Stimulated activated CD4-positive, alpha-beta T cell treated with anti-CD3 and anti-CD28 coated beads, Interleukin-15, amount 100 ng/mL, for 24 hours (primary cell): ENCODE measurements around the gene RAD51B.
"Not testable (repeated sequence)": the region's sequence is repeated elsewhere in the genome, so short reads cannot be mapped to it uniquely, and the experiment has no call there.

Experiments used
- DNase-seq: peaks from one replicate; pipeline ENCODE4 v3.0.0-alpha.2; 2020

RAD51B gene

DNA sequence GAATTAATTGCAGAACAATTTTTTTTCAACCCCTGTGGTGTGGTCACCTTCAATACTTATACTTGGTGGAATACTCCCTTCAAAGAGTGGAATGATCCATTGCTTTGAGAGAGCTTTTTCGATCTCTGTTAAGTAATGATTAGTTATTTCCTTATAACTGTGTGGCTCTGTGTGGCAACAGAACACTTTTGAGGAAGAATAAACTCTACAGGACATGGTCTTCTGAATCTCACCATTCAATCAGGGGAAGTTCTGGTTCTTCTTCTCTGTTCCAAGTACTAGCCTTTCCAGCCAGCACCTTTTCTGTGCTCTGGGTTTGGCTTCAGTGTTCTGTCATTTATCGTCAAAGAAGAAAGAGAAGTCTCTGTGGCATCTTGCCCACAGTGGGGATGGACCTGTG is 604.1 kb downstream of the RAD51B start:
- DNase-seq: no peak

DNA sequence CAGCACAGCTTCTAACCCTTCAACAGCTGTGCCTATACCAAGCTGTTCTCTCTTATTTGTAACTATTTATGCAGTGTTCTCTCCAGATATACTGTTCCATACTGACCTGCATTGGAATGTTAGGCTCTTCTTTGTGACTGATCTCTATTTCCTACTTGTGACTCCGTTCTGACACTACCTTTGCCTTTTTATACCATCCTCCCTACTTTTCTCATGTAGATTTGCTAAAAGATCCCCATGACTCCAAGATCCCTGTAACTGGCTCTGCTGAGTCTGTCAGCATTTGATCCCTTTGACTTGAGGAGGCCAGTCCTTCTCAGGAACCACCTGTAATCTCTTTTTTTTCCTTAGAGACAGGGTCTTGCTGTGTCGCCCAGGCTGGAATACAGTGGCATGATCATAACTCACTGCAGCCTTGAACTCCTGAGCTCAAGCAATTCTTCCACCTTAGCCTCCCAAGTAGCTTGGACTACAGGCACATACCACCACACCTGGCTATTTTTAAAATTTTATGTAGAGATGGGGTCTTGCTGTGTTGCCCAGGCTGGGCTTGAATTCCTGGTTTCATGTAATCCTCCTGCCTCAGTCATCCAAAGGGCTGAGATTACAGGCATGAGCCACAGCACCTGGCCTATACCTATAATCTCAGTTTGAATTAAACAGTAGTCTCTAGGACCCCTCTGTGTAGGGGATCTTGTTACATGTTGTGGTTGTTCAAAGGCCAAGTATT is 605.0 kb downstream of the RAD51B start:
- no peak for DNase-seq

DNA sequence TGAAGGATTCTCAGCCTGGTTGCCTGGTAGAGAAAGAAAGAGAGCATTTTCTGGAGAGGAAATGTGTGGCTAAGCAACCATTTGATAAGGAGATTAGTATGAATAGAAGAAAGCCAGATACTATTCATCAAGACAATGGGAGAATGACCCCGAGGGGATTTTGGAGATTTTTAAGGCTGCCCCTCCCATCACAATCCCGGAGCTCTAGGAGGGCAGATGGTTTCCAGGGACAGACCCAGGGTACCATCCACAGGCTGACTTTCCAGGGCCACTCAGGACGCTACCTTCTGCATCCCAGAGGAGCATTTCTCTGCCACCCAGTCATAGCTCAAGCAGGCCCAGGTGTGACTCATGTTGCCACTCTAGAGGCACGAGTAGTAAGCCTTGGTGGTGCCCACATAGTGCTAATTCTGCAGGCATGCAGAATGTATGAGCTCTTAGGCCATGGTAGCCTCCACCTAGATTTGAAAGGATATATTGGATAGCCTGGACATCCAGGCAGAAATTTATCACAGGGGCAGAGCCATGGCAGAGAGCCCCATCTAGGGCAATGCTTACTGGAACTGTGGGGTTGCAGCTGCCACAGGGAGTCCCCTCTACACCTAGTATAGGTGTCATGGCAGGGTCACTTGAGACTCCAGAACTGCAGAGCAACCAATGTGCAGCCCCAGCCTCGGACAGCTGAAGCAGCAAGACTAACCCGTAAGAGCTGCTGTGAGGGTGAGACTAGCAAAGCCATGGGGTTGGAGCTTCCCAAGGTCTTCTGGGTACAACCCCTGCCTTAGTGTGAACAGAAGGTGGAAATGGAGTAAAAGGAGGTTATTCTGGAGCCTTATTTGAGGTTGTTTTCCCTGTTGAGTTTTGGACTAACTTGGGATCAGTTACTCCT is 607.3 kb downstream of the RAD51B start:
- no peak for DNase-seq

DNA sequence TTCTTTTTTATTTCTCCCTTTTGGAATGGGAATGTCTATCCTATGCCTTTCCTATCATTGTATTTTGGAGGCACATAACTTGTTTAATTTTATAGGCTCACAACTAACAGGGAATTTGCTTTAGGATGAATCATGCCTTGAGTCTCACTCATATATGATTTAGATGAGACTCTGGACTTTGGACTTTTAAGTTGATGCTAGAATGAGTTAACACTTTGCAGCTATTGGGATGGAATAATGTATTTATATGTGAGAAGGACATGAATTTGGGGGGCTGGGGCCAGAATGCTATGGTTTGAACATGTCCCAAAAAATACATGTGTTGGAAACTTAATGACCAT is 607.9 kb downstream of the RAD51B start:
- DNase-seq: no peak

DNA sequence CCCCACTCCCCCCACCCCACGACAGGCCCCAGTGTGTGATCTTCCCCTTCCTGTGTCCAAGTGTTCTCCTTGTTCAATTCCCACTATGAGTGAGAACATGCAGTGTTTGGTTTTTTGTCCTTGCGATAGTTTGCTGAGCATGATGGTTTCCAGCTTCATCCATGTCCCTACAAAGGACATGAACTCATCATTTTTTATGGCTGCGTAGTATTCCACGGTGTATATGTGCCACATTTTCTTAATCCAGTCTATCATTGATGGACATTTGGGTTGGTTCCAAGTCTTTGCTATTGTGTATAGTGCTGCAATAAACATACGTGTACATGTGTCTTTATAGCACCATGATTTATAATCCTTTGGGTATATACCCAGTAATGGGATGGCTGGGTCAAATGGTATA is 609.3 kb downstream of the RAD51B start:
- DNase-seq: not testable (repeated sequence)

DNA sequence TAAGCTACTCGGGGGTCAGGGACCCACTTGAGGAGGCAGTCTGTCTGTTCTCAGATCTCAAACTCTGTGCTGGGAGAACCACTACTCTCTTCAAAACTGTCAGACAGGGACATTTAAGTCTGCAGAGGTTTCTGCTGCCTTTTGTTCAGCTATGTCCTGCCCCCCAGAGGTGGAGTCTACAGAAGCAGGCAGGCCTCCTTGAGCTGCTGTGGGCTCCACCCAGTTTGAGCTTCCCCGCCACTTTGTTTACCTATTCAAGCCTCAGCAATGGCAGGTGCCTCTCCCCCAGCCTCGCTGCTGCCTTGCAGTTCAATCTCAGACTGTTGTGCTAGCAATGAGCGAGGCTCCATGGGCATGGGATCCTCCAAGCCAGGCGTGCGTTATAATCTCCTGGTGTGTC is 614.6 kb downstream of the RAD51B start:
- not testable (repeated sequence) for DNase-seq

DNA sequence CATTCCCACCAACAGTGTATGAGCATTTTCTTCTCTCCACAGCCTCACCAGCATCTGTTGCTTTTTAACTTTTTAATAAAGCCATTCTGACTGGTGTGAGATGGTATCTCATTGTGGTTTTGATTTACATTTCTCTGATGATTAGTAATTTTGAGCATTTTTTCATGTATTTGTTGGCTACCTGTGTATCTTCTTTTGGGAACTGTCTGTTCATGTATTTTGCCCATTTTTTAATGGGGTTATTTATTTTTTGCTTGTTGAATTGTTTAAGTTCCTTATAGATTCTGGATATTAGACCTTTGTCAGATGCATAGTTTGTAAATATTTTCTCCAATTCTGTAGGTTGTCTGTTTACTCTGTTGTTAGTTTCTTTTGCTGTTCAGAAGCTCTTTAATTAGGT is 616.1 kb downstream of the RAD51B start:
- not testable (repeated sequence) for DNase-seq

DNA sequence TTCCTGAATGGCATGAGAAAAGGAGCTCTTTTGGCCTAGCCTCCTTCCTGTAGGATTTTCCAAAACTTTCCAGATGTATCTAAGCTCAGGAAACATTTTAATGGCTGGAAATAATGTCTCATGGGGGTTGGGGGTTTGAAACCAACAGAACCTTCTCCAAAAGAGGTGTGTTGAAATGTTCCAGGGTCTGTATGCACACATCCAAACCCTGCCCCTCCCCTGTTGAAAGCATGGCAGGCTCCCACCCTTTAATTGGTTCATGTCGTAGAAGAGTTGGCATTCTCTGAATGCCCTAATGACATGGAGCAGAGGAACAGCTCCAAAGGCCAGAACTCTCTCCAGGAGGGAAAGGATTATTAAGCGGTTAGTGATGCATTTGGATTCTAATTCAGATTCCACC is 620.1 kb downstream of the RAD51B start:
- DNase-seq: no peak

DNA sequence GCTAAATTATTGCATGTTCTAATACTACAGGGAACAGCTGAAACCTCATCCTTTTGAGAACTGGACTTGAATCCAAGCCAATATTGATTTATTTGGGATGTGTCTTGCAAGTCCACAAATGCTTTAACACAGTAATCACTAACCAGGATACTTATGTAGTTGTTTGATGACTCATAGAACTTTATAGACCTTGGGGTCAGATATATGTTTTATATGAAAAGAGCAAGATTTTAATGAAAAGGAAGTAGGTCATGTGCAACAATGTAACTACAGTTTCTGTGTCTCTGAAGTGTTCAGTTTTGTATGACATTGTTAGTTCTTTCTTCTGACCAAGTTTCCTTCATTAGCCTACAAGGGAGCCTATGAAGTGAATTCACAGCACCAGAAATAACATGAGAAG is 621.2 kb downstream of the RAD51B start:
- DNase-seq: no peak

DNA sequence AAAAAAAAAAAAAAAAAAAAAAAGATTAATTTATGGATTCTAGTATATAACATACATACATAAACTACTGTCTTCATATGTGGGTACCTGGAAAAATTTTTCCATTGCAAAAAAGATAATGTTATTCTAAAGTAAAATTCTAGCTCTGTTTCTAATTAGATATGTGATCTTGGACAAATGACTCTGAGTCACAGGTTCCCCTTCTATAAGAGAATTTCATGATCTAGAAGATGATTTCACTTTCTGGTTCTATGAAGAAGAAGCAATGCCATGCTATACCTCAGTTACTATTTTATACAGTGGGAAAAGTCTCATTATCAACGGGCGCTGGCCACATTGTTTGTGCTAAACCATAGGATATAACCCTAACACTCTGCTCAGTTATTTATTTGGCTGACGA is 622.0 kb downstream of the RAD51B start:
- no peak for DNase-seq

DNA sequence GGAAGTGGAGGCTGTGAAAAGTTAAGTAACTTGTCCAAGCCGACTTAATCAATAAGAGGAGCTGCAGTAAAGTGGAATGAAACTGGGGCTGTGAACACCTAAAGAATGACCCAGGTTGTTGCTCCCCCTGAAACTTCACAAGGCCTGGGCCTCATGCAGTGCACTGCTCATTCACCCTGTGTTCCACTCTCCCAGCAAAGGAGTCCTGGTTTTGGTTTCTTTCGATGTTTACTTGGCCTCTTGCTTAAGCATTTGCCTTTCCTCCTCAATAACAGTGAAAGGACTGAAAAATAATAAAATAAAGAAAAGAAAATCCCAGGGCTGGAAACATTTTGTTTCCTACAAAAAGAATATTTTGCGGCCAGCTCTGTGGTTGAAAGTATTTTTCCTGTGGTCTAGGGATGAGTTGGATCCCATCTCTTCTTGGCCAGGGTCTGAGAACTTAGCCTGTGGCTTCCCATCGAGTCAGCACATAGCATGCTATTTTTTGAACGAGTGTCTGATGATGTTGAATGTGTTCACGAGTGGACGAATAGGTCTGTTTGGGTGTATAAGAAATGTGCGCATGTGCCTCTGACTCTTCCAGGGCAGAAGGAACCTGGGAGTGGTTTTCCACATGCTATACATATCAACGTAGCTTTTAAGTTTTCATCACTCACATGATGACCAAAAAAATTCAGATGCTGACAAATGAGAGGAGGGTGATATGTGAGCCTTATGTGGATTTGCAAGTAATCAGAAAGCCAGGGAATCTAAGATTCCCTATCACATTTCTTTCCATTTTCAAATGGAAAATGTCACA is 623.5 kb downstream of the RAD51B start:
- no peak for DNase-seq

DNA sequence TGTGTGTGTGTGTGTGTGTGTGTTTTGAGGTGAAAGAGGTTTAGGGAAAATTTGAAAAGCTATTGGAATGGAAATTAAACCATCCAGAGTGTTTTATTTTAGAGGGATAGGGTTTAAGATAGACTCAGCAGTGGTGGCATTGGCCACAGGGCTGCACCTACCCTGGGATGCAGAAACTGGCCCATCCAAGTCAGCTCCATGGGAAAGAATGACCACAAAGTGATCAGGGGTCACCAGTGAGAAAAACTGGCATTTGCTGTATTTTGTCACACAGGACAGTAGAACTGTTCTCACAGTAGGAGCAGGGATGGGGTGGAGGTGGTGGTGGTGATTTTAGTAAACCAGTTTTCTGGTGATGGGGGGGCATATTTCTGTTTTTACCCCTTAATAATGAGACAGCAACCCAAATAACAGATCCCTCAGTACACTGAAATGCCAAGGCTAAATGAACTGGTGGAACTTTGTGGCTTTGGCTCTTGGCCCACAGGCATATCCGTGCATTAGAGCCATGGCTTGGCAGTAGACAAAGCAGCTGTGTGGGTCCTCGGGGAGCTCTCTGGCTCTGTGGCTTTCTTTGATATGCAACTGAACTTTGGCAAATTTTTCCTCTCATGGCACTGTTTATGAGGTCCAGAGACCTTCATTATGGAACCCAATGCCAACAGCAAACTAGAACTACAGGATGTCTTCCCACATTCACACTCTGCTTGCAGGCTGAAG is 625.0 kb downstream of the RAD51B start:
- DNase-seq: no peak

DNA sequence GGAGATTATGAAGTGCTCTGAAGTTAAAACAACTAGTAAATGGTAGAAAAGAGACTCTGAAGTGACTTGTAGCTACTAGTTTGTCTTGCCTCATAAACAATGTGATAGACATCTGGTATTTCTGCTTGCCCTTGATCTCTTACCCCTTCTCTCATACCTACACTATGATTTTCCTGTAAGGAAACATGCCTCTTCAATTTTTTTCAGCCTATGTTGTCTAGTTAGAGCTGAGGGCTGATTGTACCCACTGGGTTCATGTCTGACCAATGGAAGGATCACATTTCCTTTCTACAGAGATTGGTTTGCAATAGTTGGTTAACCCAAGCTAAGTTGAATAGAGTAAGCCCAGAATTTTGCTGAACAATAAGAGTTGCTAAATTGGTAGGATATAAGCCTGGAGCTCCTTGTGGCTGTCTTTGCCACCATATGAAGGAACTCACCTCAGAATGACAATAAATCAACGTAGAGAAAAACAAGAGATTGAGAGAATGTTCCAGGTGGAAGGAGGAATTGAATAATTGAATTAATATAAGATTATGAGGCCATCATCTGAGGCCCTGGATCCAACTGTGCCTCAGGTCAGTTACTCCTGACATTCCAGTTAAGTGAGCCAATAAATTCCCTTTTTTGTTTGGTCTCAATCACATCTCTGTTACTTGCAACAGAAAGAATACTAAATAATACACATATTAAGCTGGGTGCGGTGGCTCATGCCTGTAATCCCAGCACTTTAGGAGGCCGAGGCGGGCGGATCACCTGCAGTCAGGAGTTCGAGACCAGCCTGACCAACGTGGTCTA is 626.9 kb downstream of the RAD51B start:
- no peak for DNase-seq

DNA sequence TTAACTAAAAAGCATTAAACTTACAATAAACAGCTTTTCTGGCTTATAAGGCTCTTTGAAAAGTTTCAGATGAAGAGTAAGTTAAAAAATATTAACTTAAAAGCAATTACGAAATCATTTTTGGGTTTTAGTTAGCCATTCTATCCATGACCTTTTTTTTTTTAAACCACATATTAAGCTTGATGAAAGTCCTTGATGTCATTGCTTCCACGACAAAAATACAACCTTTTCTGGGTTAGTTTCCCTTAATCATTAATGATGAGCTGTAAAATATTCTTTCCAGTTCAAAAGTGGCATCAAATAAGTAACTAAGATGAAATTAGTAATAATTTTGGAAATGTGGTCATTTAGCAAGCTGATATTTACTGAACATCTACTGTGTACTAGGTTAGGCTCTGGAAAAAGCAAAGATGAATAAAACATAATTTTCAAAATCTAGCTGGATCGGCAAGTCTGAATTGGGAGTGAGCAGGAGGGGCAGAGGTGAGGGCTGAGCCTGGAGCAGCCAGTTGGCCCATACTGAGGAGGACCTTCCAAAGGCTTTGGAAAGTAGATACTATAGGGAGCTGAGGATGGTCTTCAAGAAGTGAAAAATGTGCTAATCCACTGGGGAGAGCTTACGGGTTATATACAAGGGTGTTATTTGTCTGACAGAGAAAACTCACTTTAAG is 628.1 kb downstream of the RAD51B start:
- DNase-seq: no peak

DNA sequence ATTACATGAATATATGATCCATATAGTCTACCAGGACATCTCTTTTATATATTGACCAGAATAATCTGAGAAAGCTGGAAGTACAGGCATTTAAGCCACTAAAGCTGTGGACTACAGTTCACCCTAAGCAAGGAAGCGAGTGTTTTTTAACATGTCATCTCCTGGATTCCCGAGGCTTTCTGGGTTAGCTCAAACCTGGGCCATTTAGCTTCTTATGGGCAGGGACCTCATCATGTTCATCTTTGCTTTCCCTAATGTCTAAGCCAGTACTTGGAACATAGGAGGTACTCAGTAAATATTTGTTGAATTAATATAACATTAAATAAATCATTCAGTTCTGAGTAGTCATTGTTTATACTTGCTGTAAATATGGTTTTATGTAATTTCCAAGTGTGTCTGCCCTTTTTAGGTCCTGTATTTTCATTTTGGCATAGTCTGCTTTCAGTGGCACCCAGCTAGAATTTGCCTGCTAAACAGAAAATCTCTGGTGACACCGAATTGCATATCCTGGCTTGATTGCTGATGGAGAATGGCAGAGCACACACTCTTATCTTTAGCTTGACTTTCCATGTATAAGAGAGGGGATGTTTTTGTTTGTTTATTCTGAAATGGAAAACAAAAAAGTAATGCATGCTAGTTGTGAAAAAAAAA is 628.8 kb downstream of the RAD51B start:
- no peak for DNase-seq

DNA sequence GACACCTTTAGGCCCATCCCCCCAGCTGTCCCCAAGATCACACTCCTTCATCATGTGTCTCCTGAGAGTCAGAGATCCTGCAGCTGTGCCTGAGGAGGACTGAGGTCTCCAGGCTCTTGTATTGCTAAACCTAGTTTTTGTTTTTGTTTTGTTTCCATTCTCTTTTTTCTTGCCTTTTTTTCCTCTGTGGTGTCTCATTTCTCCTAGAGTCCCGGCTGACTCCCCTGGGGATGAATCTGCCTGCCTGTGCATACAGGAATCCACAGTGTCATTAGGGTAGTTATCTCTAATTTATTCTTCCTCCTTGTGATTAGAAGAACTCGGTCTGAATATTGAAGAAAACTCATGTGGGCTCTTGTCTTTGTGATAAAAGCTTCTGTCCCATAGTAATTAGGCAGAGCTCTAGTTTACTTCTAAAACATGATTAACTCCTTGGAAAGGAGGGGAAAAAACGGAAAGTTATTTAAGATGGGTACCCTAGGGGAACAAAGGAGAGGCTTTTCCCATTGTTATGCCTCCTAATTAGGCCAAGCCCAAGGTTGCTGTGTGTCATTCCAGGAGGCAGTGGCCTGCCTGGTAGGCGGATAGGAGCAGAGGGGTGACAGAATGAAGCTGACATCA is 630.1 kb downstream of the RAD51B start:
- DNase-seq: no peak

DNA sequence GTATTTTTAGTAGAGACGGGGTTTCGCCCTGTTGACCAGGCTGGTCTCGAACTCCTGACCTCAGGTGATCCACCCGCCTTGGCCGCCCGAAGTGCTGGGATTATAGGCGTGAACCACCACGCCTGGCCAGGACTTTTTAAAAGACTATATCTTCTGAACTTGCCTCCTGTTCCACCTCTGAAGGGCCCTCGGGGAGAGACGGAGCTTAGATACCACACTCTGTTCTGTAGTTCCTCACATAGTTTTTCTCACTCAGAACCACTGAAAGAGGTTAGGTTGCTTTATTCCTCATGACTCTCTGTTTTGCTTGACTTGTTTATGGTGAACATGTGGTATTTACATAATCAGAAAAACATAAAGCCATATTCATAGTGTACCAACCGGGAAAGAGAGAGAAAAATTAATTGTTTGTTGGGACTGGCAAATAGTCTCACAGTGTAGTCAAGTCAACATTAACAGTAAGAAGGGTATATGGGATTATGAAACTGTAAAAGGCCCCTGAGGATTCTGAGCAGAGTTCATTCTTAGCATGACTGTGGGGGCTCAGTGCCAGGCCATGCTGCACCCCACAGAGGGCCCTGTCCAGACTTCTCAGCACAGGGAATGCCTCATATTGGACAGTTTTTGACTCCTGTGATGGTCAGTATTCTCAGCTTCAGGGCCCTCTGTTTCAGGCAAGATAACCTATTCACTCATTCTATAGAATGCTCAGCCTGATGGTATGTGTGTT is 631.0 kb downstream of the RAD51B start:
- DNase-seq: no peak

DNA sequence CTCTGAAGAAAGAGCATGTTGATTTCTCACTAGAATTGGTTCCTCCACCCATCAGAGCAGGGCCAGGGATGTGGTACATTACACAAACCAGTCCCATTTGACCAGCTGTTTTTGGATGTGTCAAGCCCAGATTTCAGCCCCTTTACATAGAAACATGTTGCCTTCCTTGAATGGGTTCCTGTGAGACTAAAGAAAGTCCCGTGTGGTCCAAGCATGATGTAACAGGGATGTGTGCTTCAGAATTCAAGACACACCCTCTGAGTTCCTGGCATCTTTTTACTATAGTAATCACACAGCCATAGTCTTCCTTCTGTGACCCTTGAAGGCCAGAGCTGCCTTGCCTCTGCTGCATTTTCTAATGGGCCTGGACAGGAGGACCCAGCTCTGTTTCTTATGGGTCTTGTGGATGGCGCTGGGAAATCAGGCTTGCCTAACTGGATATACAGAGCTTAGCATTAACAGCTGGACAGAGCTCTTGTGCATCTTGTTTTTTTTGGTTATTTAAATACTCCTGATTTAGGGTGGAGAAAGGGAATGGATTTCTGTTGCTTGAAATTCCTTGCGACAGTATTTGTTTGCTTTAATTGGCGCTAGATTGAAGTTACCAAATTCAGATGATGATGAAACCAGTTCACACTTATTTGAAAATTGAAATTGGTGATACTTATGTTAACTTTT is 632.3 kb downstream of the RAD51B start:
- DNase-seq: no peak

DNA sequence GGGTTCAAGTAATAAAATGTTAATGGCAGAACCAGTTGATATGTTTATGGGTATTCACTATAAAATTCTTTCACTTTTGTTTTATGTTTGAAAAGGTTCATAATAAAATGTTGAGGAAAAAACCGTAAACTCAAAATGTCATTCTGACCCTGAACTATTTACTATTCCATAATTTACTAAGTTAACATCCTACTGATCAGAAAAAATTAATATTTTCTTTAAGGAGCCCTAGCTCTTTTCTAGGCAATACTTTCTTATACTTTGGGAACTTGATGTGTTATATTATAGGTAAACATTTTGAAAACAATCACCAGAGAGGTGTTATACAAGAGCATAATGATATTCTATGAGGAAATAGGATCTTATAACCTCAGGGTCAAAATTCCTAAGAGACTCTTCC is 638.7 kb downstream of the RAD51B start:
- no peak for DNase-seq
